Heart left ventricle (tissue), 16 donors: ENCODE measurements around the gene TMEFF1. TPM values are rescaled to one million over a fixed set of nuclear protein-coding genes. Genes with fewer than 3 reads are reported as not detected.
"Not testable (repeated sequence)": the region's sequence is repeated elsewhere in the genome, so short reads cannot be mapped to it uniquely, and the experiment has no call there.

Experiments
- ATAC-seq, 4 donors: fragments of 200-7000 bp; cut with Tn5 transposase; one replicate each; pipeline ENCODE4 v1.9.1; 2020 to 2022; ENCODE audit warnings: moderate library complexity in 4 of 4, mild to moderate bottlenecking in 3 of 4, moderate number of reproducible peaks in 1 of 4
- DNase-seq, 5 donors: peaks; one replicate each; pipeline ENCODE4 v3.0.0-alpha.2; 2020
- H3K27ac ChIP-seq, 12 donors: fragments of 200-600 bp; sonication (generic) in 4 of 12; one replicate each; pipeline versions ENCODE4 v1.5.0 to v1.8.0; 2016 to 2022; ENCODE audit warnings: mild to moderate bottlenecking in 2 of 12
- H3K27me3 ChIP-seq, 9 donors: fragments of 200-600 bp; sonication (generic) in 2 of 9; one replicate each; pipeline versions ENCODE4 v1.5.1 to v1.8.0; 2016 to 2022; ENCODE audit warnings: mild to moderate bottlenecking in 3 of 9
- H3K36me3 ChIP-seq, 9 donors: fragments of 200-600 bp; sonication (generic) in 2 of 9; one replicate each; pipeline versions ENCODE4 v1.5.0 to v1.8.0; 2018 to 2022; ENCODE audit warnings: mild to moderate bottlenecking in 2 of 9
- H3K4me1 ChIP-seq, 12 donors: fragments of 200-600 bp; sonication (generic) in 4 of 12; one replicate each; pipeline versions ENCODE4 v1.5.0 to v1.8.0; 2016 to 2022; ENCODE audit warnings: mild to moderate bottlenecking in 3 of 12
- H3K4me3 ChIP-seq, 12 donors: fragments of 200-600 bp; sonication (generic) in 4 of 12; one replicate each; pipeline versions ENCODE4 v1.5.0 to v1.8.0; 2017 to 2022; ENCODE audit warnings: mild to moderate bottlenecking in 9 of 12, moderate library complexity in 4 of 12
- H3K9me3 ChIP-seq, 12 donors: fragments of 200-600 bp; sonication (generic) in 4 of 12; one replicate each; pipeline versions ENCODE4 v1.5.0 to v1.8.0; 2016 to 2022; ENCODE audit warnings: mild to moderate bottlenecking in 1 of 12
- POLR2A ChIP-seq, 2 donors: fragments of 450-650 bp; IDR thresholded peaks; one replicate each; pipeline ENCODE4 v1.6.1; 2017; ENCODE audit warnings: antibody characterized with exemption in 2 of 2, mild to moderate bottlenecking in 2 of 2, moderate library complexity in 2 of 2
- WGBS, 4 donors: extraction: QIAGEN DNeasy Blood & Tissue Kit in 2 of 4; methylation state at CpG; one replicate each; pipeline versions ENCODE4 v1.1.5 to v1.1.7; 2013 to 2018; 5-methylcytosine and 5-hydroxymethylcytosine counted together
- intact Hi-C, 10 donors: fragments of 100-400 bp; cut with DNase I; formaldehyde crosslinking; loops; one replicate each; pipeline versions ENCODE4 v1.11.1 to v1.14.2; 2022
- polyA plus RNA-seq, 2 donors: library from polyadenylated mRNA; stranded (reverse); fragments of 200-250 nt; gene quantifications; one replicate each; pipeline ENCODE4 v1.2.3, GENCODE V29; 2013
- total RNA-seq, 9 donors: library from RNA; depleted of rRNA in 2 of 9; stranded (reverse); fragments of >200 nt in 2 of 9; fragmentation: NEBNext Ultra II Directional in 3 of 9; extraction: Animal tissue kit (Norgen Biotek cat#: 25700) in 3 of 9; gene quantifications; one replicate each; pipeline versions ENCODE4 v1.1.0 to v1.2.4, GENCODE V29; 2016 to 2023
- TF ChIP-seq, protein P1 (sequence below), 12 donors: fragments of 200-600 bp; sonication (generic) in 4 of 12; IDR thresholded peaks; one replicate each; pipeline versions ENCODE4 v1.5.0 to v1.8.0; 2018 to 2022; ENCODE audit warnings: antibody characterized with exemption in 12 of 12, mild to moderate bottlenecking in 5 of 12
- donor health status: ischemic (EF 13 %, LVEDD 7.1; RV severe dilation, severe dysfunction).
- donor health status: healthy with polysubstance abuse.
- donor health status: DM: no; HTN: yes; CAD: no.
- donor health status: DM: no; HTN: no; CAD: no.
- donor health status: ischemic (EF 25% LVEDD 6.9; RV normal size, moderate dysfunction).
- donor health status: ischemic (EF 25% LVEDD 5.7; RV mildly dilated, moderate dysfunction).
- donor health status: healthy.
- donor health status: DM: yes; HTN: yes; CAD: no.
- donor health status: ischemic (EF 35%, LVEDD 5.7; RV mildly dilated, moderate dysfunction).
- donor health status: nonischemic (EF 11% LVEDD 7.7; RV severe dilation, severe dysfunction).
- donor health status: DM: yes; HTN: yes; CAD: no.
- donor health status: PGD.
- donor health status: ischemic (EF 29% LVEDD 5.4; RV normal size, mild dysfunction).
- donor health status: nonischemic (EF 23%, LVEDD 6.1; RV moderate dilation, normal function).

TMEFF1 gene
- total and polyA plus RNA-seq, 11 donors = 0.03 to 1.1 (median 0.19) TPM; not detected in 4

DNA sequence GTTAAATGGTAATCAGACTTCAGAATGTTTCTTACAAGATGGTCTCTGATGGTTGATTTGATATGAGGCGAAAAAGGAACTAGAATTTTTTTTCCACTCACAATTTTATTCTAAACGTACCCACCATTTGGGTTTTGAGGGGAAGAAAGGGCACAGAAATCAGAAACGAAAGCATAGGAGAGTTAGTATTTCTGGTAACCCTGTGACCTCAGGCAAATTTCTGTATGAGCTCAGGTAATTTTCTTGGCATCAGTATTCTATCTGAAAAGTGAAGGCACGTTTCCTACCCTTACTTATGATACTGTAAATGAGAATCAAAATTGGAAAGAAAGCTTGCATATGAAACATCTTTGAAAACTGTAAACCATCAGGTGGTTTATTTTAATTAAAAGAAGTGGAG lies 26.5 kb downstream of the TMEFF1 start:
- no peak overlapping the region for H3K27ac ChIP-seq
- no peak overlapping the region for H3K4me3 ChIP-seq
- 85 to 92% (median 88%) methylated on average over 4 of the region's 4 CpGs for WGBS, 4 donors
- DNase-seq (no peak), ATAC-seq (no peak)
- H3K4me1 ChIP-seq = no peaks in the 10 kb centered on the region
- intact Hi-C loops = loop anchor here in 1 of 10 donors (10.0 kb wide), 1 partner anchor 935 kb away; no protein-coding TSS in a partner anchor
- no peaks in the 10 kb centered on the region for H3K27me3 ChIP-seq
- no peaks in the 10 kb centered on the region for H3K36me3 ChIP-seq
- H3K9me3 ChIP-seq = peaks cover 0 to 3% (median 0%) of the 10 kb centered on the region in 12 donors
- TF ChIP-seq, protein P1, sequence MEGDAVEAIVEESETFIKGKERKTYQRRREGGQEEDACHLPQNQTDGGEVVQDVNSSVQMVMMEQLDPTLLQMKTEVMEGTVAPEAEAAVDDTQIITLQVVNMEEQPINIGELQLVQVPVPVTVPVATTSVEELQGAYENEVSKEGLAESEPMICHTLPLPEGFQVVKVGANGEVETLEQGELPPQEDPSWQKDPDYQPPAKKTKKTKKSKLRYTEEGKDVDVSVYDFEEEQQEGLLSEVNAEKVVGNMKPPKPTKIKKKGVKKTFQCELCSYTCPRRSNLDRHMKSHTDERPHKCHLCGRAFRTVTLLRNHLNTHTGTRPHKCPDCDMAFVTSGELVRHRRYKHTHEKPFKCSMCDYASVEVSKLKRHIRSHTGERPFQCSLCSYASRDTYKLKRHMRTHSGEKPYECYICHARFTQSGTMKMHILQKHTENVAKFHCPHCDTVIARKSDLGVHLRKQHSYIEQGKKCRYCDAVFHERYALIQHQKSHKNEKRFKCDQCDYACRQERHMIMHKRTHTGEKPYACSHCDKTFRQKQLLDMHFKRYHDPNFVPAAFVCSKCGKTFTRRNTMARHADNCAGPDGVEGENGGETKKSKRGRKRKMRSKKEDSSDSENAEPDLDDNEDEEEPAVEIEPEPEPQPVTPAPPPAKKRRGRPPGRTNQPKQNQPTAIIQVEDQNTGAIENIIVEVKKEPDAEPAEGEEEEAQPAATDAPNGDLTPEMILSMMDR (IDR thresholded peaks at IDR 0.05) = no peak
- no peak for TF ChIP-seq POLR2A (IDR thresholded peaks at IDR 0.05)

DNA sequence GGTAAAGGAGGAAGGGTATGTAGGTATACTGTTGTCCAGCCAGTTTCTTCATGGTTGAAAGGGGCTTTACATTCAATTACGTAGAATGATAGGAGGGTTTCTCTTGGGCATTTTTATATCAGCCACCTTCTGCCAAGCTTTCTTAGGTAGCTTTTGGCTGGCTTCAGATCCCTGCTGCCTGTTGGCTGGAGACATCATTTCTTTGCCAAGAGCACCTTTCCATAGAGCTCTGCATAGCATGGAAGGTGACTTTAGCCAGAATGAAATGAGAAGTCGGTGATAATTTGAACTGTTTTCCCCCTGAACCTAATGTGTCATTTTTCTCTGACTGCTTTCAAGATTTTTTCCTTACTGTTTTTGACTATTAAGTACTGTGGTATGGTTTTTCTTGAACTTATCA lies 26.9 kb downstream of the TMEFF1 start:
- 37 to 97% (median 84%) methylated on average over 2 of the region's 2 CpGs for WGBS, 4 donors
- TF ChIP-seq, protein P1 (IDR thresholded peaks at IDR 0.05) = no peak
- no peak for TF ChIP-seq POLR2A (IDR thresholded peaks at IDR 0.05)
- Histone ChIP-seq H3K4me1 (no peaks in the 10 kb centered on the region), H3K27ac (no peak overlapping the region), H3K9me3 (peaks cover 0 to 3% (median 0%) of the 10 kb centered on the region in 12 donors), H3K4me3 (no peak overlapping the region), H3K36me3 (no peaks in the 10 kb centered on the region), H3K27me3 (no peaks in the 10 kb centered on the region)
- ATAC-seq (no peak), DNase-seq (no peak)
- intact Hi-C loops = loop anchor here in 3 of 10 donors (5.0 to 10.0 kb wide), 3 partner anchors 77 to 935 kb away; partner anchors contain the start of gene CAVIN4 (in 1 of the 3)

DNA sequence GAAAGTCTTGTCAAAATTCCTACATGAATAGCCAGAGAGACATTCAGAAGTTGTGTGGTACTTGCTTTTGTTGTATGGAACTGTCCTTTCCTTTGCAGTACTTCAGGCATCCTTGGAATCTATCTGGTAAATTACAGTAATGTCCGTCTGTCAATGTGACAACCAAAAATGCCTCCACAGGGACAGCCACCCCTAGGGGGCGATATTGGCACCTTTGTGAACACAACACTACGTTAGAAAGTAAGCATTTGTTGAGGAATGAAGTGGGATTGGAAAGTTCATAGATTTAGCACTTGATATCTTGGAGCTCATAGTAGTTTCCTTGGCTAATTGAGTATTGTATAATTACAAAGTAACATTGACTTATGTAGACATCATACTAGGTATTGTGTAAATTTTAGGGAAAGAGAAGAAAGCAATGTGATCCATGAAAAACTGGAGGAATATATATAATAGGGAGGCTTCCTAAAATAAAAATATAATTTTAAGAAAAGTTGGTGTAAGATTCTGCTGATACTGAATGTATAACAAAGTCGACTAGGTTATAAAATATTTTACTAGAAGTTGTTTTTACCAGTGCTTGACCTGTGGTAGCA lies 32.7 kb downstream of the TMEFF1 start:
- WGBS, 4 donors = 37 to 39% (median 37%) methylated on average over 4 of the region's 4 CpGs
- peak; percentile 36 to 75 (median 58) for DNase-seq
- no peak for ATAC-seq

DNA sequence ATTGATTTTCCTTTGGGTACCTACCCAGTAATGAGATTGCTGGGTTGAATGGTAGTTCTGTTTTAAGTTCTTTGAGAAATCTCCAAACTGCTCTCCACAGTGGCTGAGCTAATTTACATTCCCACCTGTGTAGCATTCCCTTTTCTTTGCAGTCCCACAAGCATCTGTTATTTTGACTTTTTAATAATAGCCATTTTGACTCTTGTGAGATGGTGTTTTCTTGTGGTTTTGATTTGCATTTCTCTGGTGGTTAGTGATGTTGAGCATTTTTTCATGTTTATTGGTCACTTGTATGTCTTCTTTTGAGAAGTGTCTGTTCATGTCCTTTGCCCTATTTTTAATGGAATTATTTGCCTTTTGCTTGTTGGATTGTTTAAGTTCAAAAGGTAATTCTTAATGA lies 34.4 kb downstream of the TMEFF1 start:
- not testable (repeated sequence) for H3K9me3 ChIP-seq, H3K4me3 ChIP-seq, H3K36me3 ChIP-seq, ATAC-seq, H3K27ac ChIP-seq, H3K27me3 ChIP-seq, DNase-seq, H3K4me1 ChIP-seq
- intact Hi-C loops = loop anchor here in 3 of 10 donors (2.0 to 5.0 kb wide), 2 partner anchors 87 to 90 kb away; no protein-coding TSS in a partner anchor

More for the DNA sequence above, 32.7 kb downstream of the TMEFF1 start:
- Histone ChIP-seq H3K4me3 (no peak overlapping the region), H3K27me3 (no peaks in the 10 kb centered on the region), H3K4me1 (peaks cover 0 to 4% (median 0%) of the 10 kb centered on the region in 12 donors), H3K9me3 (peaks cover 0 to 2% (median 0%) of the 10 kb centered on the region in 12 donors), H3K36me3 (no peaks in the 10 kb centered on the region), H3K27ac (no peak overlapping the region)
- intact Hi-C loops = loop anchor here in 6 of 10 donors (1.0 to 5.0 kb wide), 3 partner anchors 89 to 92 kb away; no protein-coding TSS in a partner anchor
- TF ChIP-seq, protein P1 (IDR thresholded peaks at IDR 0.05) = peak; percentile 61 to 77 (median 68)
- no peak for TF ChIP-seq POLR2A (IDR thresholded peaks at IDR 0.05)
